Right renal cortex interstitium (tissue), 3 donors: ENCODE measurements around the gene THAP2. TPM values are rescaled to one million over a fixed set of nuclear protein-coding genes. Genes with fewer than 3 reads are reported as not detected.
"Not testable (repeated sequence)": the region's sequence is repeated elsewhere in the genome, so short reads cannot be mapped to it uniquely, and the experiment has no call there.

Source experiments
- DNase-seq, 3 donors: peaks; one replicate each; pipeline ENCODE4 v3.0.0-alpha.2; 2013; ENCODE audit warnings: low read depth in 3 of 3, low spot score in 2 of 3
- polyA plus RNA-seq, 3 donors: library from polyadenylated mRNA; unstranded; fragments of 120-200 nt; gene quantifications; one replicate each; pipeline ENCODE4 v1.2.1, GENCODE V29; 2013; ENCODE audit not compliant: insufficient read length in 3 of 3

Gene THAP2
- polyA plus RNA-seq, 3 donors, result 15.2 to 19.2 (median 16.6) TPM

DNA sequence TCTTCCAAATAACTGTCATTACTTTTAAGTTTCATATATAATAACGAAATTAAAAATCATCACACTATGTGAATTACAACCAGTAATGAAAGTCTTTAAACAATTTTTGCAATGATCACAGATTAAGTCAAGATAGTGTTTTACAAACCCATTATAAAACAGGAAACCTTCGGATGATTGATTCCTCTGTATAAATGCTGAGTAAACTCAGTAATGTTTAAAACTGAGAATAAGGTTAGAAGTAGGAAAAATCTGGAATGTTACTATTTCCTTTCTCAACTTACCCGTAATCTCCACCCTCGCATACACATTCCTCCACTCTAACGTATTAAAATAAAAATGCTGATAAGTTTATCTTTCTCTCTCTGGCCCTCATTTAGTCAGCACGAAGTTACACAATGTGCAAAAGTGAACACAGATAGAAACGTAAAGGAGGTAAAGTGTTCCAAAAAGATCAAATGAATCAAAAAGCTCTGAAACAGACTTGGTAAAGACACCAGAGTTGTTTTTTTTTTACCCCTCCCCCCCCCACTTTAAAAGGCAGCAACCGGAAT, 2.0 kb upstream of the THAP2 start:
- no peak for DNase-seq

DNA sequence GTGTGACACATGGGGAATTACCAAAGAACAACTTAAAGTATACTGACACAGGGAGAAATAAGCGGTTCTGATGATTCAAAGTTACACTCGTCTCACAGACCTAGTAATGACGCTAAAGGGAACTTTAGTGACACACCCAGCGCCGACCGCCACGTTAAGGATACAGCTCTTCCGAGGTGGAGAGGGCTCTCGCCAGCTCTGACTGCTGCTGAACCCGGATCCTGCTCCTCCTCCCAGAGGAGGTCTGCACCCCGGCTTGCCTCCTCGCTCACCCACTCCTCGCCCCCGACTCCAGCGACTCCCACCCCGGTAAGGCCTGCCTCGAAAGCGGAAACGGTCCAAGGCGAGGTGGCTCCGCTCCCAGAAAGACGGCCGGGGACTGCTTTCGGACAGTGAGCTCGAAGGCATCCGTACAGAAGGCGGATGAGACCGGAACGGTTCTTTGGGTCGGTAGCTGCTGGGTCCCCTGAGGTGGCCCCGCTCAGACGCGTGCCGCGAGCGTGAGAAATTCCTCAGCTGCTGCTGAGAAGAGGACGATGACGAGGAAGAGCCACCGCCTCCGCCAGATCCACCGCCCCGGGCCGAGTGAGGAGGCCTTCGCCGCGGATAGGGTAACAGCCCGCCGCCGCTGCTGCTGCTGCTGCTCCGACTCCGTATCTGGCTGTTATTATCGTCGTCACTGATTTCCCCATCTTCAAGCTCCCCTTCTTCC, 1.1 kb upstream of the THAP2 start:
- peak in 1 of 3 donors; percentile 59 for DNase-seq

DNA sequence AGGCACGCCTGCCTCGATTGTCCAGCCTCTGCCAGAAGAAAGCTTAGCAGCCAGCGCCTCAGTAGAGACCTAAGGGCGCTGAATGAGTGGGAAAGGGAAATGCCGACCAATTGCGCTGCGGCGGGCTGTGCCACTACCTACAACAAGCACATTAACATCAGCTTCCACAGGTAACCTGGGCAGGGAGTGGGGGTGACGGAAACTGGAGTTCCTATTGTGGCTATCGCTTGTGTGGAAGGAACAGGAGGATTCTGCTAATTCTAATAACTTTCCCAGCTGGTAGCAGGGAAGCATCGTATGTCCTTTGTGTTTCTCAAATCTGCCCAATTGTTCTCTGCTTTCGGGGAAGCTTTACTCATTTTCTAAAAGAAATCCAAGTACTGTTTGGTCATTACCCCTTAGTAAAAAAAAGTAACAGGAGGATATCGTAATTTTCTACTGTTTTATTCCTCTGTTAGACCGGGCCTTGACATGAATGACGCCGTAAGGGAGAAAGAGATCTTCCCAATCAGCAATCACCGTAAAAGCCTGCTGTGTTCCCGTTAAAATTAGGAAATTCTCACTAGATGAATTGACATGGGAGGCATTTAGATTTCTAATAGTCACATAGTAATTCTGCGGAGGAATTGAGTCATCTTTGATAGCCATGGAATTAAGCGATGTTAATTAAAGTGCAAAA, 449 bp downstream of the THAP2 start:
- no peak for DNase-seq

DNA sequence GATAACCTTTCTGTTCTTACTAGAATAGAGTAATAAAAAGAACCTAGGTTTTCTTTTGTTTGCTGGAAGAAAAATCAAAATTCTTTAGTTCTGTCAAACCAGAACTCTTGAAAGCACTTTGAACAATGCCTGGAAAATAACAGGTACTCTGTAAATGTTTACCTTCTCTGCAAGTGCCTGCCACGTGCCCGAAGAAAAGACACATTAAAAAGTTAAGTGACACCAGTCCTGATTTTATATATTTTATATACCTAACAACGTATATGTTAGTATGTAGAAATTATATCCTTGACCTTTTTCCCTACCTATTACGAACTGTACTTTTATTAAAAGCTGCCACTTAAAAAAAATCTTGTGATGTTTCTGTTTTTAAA, 976 bp downstream of the THAP2 start:
- no peak for DNase-seq

DNA sequence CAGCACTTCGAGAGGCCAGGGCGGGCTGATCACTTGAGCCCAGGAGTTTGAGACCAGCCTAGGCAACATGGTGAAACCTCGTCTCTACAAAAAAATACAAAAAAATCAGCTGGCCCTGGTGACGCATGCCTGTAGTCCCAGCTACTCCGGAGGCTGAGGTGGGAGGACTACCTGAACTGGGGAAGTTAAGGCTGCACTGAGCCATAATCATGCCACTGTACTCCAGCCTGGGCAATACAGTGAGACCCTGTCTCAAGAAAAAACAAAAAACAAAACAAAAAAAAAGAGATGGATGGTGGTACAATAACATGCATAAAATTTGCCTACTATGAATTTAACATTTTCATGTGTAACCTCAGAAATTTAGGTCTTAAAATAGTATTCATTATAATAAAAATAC, 2.2 kb downstream of the THAP2 start:
- no peak for DNase-seq

DNA sequence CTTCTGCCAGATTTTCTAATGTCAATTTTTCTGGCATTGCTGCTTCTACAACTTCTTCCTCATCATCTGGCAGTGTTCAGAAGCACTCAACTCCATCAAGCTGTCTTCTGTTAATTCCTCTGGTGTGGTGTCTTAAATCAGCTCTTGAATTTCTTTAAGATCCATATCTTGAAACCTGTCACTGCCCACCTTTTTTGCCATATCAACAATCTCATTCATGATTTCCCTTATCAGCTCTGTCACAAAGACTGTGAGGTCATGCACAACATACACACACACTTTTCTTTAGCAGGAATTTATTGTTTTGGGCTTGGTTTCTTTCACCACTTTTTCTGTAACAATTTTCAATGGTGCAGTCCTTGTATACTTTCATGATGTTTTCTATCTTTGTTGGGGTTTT, 7.2 kb downstream of the THAP2 start:
- DNase-seq, result no peak

DNA sequence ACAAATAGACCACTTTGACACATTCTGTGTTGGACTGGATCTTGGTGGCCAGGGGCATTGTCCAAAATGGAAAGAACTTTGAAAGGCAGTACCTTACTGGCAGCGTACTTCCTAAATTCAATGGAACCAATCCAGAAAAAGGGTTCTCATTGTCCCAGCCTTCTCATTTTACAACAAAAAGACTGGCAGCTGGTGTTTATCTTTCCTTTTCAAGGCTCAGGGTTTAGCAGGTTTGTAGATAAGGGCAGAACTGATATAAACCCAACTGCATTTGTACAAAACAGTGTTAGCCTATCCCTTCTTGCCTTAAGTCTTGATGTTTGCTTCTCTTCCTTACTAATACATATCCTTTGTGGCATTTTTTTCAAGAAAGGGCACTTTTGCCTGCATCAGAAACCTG, 7.7 kb downstream of the THAP2 start:
- DNase-seq, result no peak

DNA sequence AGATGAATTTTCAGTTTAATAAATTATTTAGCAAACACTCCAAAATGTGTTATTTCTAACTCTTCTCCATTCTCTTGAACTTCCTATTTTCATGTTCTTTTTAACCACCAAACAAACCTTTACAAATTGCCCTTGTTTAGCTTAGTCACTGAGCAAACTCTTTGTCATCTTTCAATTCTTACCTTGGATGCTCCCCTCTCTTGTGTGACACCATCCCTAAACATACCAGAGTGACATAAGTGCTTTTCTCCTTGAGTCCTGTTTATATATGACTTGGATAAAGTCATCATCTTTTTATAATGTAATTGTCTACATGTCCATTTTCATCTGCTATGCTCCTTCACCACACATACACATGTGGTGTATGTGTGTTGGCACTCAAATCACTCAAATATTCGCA, 18.4 kb downstream of the THAP2 start:
- no peak for DNase-seq

DNA sequence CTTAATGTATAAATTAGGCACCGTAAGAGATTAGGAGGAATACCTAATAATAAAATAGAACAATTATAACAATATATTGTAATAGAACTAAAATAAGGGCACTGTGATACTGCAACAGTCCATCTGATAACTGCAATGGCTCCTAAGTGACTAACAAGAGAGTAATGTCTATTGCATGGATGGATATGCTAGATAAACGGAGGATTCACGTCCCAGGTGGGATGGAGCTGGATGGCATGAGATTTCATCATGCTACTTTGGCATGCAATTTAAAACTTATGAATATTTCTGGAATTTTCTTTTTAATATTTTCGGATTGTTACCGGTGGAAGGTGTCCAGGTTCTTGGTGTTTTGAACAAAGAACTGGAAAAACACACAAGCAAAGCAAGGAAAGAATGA, 19.5 kb downstream of the THAP2 start:
- DNase-seq, result no peak

DNA sequence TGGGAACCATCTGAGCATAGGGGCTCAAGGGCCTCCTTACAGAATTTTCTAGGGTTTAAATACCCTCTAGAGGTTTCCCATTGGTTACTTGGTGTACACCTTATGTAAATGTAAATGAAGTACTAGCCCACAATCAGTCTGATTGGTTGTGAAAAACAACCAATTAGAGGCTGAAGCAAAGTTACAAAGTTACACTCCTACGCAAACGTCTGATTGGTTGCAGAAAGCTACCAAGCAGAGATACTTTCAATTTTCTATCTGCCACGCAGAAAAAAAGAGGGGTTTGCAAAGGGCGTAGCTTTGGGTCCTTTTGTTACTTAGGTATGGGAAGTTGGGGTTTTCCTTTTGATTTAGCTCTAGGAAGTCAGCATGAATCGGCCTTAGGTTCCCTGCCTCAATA, 20.0 kb downstream of the THAP2 start:
- DNase-seq, result no peak

DNA sequence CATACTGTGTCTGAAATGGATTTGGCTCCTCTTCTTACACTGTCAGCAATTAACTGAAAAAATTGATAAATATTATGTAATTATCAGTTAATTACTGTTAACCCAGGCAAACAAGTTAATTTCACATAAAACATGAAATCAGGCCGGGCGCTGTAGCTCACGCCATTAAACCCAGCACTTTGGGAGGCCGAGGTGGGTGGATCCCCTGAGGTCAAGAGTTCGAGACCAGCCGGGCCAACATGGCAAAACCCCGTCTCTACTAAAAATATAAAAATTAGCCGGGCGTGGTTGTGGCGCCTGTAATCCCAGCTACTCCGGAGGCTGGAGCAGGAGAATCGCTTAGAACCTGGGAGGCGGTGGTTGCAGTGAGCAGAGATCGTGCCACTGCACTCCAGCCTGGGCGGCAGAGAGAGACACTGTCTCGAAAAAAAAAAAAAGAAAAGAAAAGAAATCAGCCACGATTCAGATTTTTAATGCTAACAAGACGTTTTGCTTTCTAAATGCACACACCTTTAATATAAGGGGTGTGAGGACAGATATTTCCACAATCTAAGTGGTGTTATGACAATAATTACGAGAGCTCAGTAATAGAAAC, 21.3 kb downstream of the THAP2 start:
- DNase-seq, result no peak

DNA sequence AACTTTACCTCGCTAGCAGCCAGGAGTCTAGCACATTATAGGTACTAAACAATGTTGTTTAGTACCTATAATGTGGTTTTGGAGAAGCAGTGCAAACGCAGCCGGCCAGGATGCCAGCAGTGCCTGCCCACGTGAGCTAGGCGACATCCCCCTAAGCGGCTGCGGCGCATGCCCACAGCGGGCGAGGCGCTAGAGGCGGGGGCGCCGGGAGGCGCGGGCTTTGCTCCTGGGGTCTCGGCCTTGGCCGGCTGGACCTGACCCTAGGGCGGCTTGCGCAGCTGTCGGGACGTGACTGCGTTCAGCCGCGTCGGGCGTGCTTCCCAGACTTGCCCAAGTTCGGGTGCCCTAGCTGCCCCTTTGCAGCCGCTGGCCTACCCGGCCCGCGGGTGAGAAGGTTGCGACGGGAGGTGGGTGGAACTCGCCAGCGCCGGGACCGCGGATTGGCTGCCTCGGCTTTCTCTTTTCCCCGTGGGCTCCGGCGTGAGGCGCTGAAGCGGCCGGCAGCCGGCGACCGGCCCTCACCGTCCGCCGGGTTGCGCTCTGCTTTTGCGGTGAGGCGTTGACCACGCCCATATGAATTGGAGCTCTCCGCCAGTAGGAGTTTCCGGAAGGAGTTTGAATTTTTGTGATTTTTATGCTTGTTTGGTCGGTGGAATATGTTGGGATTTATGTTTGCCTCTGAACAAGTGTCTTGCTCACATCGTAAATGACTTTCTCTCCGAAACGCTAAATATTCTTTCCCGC, 22.0 kb downstream of the THAP2 start, which contains the start of gene TMEM19:
Gene TMEM19, plus strand, starts transcription at position 169 of the 744 bp plus-strand sequence. CDS start 599 bp downstream, outside the sequence.
- DNase-seq, result peak in 2 of 3 donors; percentile 76 to 78

DNA sequence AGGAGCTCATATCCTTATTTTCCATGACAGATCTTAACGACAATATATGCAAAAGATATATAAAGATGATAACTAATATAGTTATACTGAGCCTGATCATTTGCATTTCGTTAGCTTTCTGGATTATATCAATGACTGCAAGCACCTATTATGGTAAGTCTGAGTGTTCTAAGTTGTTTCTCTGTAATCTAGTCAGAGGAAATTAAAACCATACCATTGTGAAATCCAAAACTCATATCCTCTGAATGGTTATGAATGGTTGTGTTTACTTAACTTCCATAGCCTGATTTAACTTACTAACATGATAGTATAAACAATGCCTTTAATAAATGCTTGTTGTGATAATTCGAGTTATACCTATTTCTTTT, 22.5 kb downstream of the THAP2 start:
- DNase-seq, result no peak

DNA sequence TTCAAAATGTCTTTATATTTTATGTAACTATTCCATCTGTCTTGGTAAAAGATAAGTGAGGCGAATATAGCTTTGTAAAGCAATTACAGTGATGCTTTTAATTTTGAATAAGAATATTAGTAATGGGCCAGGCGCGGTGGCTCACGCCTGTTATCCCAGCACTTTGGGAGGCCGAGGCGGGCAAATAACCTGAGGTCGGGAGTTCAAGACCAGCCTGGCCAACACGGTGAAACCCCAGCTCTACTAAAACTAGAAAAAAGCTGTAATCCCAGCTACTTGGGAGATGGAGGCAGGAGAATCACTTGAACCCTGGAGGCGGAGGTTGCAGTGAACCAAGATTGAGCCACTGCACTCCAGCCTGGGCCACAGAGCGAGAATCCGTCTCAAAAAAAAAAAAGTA, 23.1 kb downstream of the THAP2 start:
- not testable (repeated sequence) for DNase-seq

DNA sequence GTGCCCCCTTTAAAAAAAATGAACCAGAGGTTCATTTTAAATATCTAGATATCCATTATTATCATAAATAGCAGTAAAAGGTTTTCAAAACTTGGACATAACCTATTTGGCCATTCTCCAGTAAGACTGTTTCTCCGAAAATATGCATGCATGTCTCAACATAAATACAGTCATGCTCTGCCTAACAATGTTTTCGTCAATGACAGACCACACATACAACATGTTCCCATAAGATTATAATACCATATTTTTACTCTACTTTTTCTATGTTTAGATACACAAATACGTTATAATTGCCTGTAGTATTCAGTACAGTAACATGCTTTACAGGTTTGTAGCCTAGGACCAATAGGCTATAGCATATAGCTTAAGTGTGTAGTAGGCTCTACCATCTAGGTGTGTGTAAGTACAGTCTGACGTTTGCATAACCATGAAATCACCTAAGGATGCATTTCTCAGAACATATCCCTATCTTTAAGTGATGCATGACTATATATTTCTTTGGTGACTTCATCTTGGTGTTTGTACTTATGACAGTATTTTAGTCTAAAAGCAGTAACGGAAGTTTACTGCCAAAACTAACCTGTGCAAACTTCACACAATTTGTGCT, 25.0 kb downstream of the THAP2 start:
- DNase-seq, result no peak

DNA sequence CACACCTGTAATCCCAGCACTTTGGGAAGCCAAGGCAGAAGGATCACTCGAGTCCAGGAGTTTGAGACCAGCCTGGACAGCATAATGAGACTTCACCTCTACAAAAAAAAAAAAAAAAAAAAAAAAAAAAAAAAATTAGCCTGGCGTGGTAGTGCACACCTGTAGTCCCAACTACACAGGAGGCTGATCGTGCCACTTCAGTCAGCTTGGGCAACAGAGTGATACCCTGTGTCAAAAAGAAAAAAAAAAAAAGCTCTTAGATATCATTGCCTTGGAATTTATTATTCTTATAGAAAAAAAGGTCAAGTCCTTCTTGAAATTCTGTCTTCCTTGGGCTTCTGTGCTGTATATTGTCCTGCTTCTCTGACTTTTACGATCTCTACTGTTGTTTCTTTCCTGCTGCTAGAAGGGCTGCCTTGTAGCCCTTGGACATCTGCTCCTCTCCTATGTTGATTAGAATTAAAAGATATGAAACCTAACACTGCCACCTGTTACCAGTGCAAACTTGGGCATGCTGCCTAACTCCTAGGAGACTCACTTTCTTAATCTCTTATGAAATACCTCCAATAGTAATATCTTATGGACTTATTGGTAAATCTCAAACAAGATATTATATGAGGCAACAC, 27.5 kb downstream of the THAP2 start:
- no peak for DNase-seq

DNA sequence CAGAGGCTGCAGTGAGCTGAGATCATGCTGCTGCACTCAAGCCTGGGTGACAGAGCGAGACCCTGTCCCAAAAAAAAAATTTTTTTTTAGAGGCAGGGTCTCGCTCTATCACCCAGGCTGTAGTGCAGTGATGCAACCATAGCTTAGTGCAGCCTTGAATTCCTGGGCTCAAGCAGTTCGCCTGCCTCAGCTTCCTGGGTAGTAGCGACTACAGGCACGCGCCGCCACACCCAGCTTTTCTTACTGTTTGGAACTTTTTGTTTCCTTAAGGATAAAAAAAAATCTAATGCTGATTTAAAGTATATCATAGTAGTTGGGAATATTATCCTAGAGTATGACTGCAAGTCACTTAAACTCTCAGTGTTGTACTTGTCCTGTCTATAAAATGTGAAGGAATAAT, 29.0 kb downstream of the THAP2 start:
- no peak for DNase-seq

DNA sequence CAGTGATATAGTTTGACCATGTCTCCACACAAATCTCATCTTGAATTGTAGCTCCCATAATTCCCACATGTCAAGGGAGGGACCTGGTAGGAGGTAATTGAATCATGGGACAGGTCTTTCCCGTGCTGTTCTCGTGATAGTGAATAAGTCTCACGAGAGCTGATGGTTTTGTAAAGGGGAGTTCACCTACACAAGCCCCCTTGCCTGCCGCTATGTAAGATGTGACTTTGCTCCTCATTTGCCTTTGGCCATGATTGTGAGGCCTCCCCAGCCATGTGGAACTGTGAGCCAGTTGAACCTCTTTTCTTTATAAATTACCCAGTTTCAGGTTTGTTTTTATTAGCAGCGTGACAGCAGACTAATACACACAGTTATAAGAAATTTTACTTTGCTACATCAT, 29.6 kb downstream of the THAP2 start:
- DNase-seq, result not testable (repeated sequence)

DNA sequence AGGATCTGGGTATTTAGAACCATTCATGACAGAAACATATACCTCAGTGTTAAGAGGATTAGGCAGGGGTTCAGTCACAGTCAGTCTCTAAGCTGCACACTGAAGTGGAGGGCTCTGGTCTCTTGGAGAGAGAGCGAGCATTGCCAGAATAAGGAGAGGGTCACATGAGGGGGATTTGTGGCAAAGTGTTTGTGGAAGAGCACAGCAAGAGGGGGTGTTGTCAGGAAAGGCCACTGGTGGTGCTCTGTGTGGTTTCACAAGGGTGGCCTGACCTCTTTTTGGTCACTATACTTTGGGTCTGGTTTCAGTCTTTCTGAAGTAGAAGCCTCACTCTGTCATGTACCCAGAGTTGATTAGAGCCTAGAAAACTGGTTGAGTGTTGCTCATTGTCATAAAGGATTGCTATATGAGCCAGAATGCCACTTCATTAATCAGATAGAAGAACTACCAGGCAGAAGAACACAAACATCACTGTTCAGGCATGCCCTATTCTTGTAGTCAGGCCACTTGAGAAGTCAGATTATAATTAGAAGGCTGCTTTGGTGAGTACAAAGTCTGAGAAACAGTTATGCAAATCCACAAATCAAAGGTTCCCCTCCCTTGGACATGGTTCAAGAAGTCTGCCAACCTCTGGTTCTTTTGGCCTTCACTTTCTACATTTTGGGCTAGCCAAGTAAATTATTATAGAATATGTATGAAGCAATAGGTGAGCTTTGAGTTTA, 30.2 kb downstream of the THAP2 start:
- DNase-seq, result no peak

DNA sequence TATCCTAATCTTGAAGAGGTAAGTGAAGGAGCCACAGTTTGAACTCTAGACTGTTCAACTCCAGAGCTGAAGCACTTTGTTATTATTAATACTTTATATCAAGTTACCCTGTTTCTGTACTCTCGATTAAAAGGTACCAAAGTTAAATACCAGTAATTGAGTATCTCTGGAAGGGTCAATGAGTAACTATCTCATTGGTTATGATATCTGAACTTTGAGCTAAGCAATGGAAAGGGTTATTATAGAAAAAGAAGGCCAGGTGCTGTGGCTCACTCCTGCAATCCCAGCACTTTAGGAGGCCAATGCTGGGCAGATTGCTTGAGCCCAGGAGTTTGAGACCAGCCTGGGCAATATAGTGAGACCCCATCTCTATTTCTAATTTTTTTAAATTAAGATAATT, 31.7 kb downstream of the THAP2 start:
- no peak for DNase-seq
